A673 (cell line): Measurements from ENCODE around the gene CARD19. TPM values are rescaled to one million over a fixed set of nuclear protein-coding genes. Genes with fewer than 3 reads are reported as not detected.

ENCODE experiments used
- BruUV-seq: library from RNA; stranded (reverse); fragments of 400-500 nt; replicated peaks from 2 replicates; lab custom pipeline; 2021; lab: Mats Ljungman, UMichigan
- CTCF ChIA-PET: fragments of 300-600 bp; sonication (Branson Sonifier 250); formaldehyde crosslinking; loops from one replicate; lab custom pipeline; 2022; ENCODE audit warnings: antibody characterized with exemption; lab: Charles Lee
- POLR2A ChIA-PET: fragments of 300-600 bp; sonication (Branson Sonifier 250); formaldehyde crosslinking; loops from one replicate; lab custom pipeline; 2022; ENCODE audit warnings: antibody characterized with exemption; ENCODE audit not compliant: low non-redundant PET; lab: Charles Lee
- DNase-seq: peaks from one replicate; pipeline ENCODE4 v3.0.0-alpha.2; 2015; ENCODE audit warnings: low spot score
- H3K27ac ChIP-seq: fragments of 200-600 bp; sonication (generic); 2 replicates; pipeline ENCODE4 v1.5.1; 2016; ENCODE audit warnings: mixed run types, low read depth, mild to moderate bottlenecking, mixed read lengths, antibody characterized with exemption, low read length; ENCODE audit not compliant: poor library complexity, severe bottlenecking
- H3K27me3 ChIP-seq: fragments of 200-600 bp; sonication (generic); replicated peaks from 2 replicates; pipeline ENCODE4 v1.6.1; 2017; ENCODE audit warnings: mixed run types, low read depth, mild to moderate bottlenecking, mixed read lengths, antibody characterized with exemption, low read length; ENCODE audit not compliant: insufficient read depth, poor library complexity
- H3K36me3 ChIP-seq: fragments of 200-600 bp; sonication (generic); 2 replicates; pipeline ENCODE4 v1.6.1; 2016; ENCODE audit warnings: mixed run types, mild to moderate bottlenecking, mixed read lengths, antibody characterized with exemption, low read length; ENCODE audit not compliant: insufficient read depth, poor library complexity, severe bottlenecking
- H3K4me1 ChIP-seq: fragments of 200-600 bp; sonication (generic); 2 replicates; pipeline ENCODE4 v1.6.1; 2017; ENCODE audit warnings: mixed run types, mild to moderate bottlenecking, mixed read lengths, antibody characterized with exemption, low read length; ENCODE audit not compliant: insufficient read depth, poor library complexity, severe bottlenecking
- H3K4me3 ChIP-seq: fragments of 200-600 bp; sonication (generic); 2 replicates; pipeline ENCODE4 v1.5.1; 2016; ENCODE audit warnings: low read depth, mixed run types, mild to moderate bottlenecking, mixed read lengths, low read length; ENCODE audit not compliant: poor library complexity, severe bottlenecking
- H3K9me3 ChIP-seq: fragments of 200-600 bp; sonication (generic); 2 replicates; pipeline ENCODE4 v1.6.1; 2016; ENCODE audit warnings: mixed run types, low read depth, mild to moderate bottlenecking, mixed read lengths, antibody characterized with exemption, low read length; ENCODE audit not compliant: poor library complexity, severe bottlenecking
- CTCF ChIP-seq: fragments of 300-800, 200-600 bp; sonication (generic); conservative IDR thresholded peaks from 2 replicates; pipeline ENCODE4 v1.5.1; 2017; ENCODE audit warnings: low read depth, mild to moderate bottlenecking, antibody characterized with exemption, low read length, moderate library complexity, mixed read lengths
- EZH2 ChIP-seq: fragments of 200-600 bp; sonication (generic); IDR thresholded peaks from 2 replicates; pipeline ENCODE4 v1.6.1; 2017; ENCODE audit warnings: borderline replicate concordance, low read depth, mild to moderate bottlenecking, mixed read lengths, antibody characterized with exemption, low read length; ENCODE audit not compliant: poor library complexity, severe bottlenecking
- intact Hi-C: fragments of 100-400 bp; cut with micrococcal nuclease; formaldehyde crosslinking; loops from one replicate; pipeline ENCODE4 v1.10.0; 2022; ENCODE audit not compliant: unreplicated experiment
- total RNA-seq: library from RNA; stranded (reverse); gene quantifications from 2 replicates; pipeline ENCODE4 v1.2.3, GENCODE V29; 2021

Gene CARD19
- total RNA-seq, 1 experiment from 2014 or later: 12.2 TPM

GRCh38 chr9:93061791-93062763, 33.9 kb upstream of the CARD19 start:
- Histone ChIP-seq H3K9me3 (no peaks in the 10 kb centered on the region), H3K36me3 (no peaks in the 10 kb centered on the region), H3K4me1 (no peaks in the 10 kb centered on the region), H3K27me3 (no peaks in the 10 kb centered on the region), H3K27ac (no peak overlapping the region), H3K4me3 (no peak overlapping the region)
- ChIA-PET POLR2A (no interaction called here), CTCF (no interaction called here)
- no peak for DNase-seq
- no peak for TF ChIP-seq CTCF
- no peak for TF ChIP-seq EZH2
- BruUV-seq: no TSS peak
- intact Hi-C loops: no loop called here

- H3K27me3 ChIP-seq: no peaks in the 10 kb centered on the region
- no TSS peak for BruUV-seq
- intact Hi-C loops: no loop called here
- TF ChIP-seq CTCF (no peak), EZH2 (no peak)
- POLR2A ChIA-PET: no interaction called here
- H3K4me1 ChIP-seq: no peaks in the 10 kb centered on the region
- H3K27ac ChIP-seq: no peak overlapping the region
- no peaks in the 10 kb centered on the region for H3K9me3 ChIP-seq
- H3K36me3 ChIP-seq: no peaks in the 10 kb centered on the region
- DNase-seq: no peak
- CTCF ChIA-PET: no interaction called here
- H3K4me3 ChIP-seq: no peak overlapping the region
Observed at GRCh38 chr9:93064392-93065134, 31.5 kb upstream of the CARD19 start.

GRCh38 chr9:93065135-93065720, 30.8 kb upstream of the CARD19 start:
- TF ChIP-seq CTCF (no peak), EZH2 (no peak)
- POLR2A ChIA-PET: no interaction called here
- CTCF ChIA-PET: no interaction called here

More at GRCh38 chr9:93065135-93065720, 30.8 kb upstream of the CARD19 start:
- no peak overlapping the region for H3K4me3 ChIP-seq
- no TSS peak for BruUV-seq
- DNase-seq: no peak
- H3K27ac ChIP-seq: no peak overlapping the region
- no peaks in the 10 kb centered on the region for H3K4me1 ChIP-seq
- intact Hi-C loops: no loop called here
- H3K9me3 ChIP-seq: no peaks in the 10 kb centered on the region
- H3K36me3 ChIP-seq: no peaks in the 10 kb centered on the region
- H3K27me3 ChIP-seq: no peaks in the 10 kb centered on the region
